Esophagus muscularis mucosa (tissue), 4 donors: ENCODE data around the gene ERC2.

Source experiments
- EP300 ChIP-seq: sonication (generic); formaldehyde crosslinking; IDR thresholded peaks from one replicate; pipeline ENCODE4 v1.6.1; 2017; ENCODE audit warnings: antibody characterized with exemption
- POLR2A ChIP-seq: fragments of 450-650 bp; IDR thresholded peaks from one replicate; pipeline ENCODE4 v1.6.1; 2017; ENCODE audit warnings: antibody characterized with exemption, moderate library complexity, mild to moderate bottlenecking, low read depth
- POLR2AphosphoS5 ChIP-seq, 2 donors: sonication (generic); formaldehyde crosslinking; IDR thresholded peaks; one replicate each; pipeline ENCODE4 v1.6.1; 2017; ENCODE audit warnings: antibody characterized with exemption in 2 of 2
- TF ChIP-seq, protein P1 (sequence below), 3 experiments: fragments of 200-600 bp in 2 of 3; fragments of 450-650 bp in 1 of 3; sonication (generic) in 2 of 3; IDR thresholded peaks; one replicate each; pipeline ENCODE4 v1.5.1; 2017 to 2019; ENCODE audit warnings: antibody characterized with exemption in 3 of 3, mild to moderate bottlenecking in 2 of 3, moderate library complexity in 1 of 3

DNA sequence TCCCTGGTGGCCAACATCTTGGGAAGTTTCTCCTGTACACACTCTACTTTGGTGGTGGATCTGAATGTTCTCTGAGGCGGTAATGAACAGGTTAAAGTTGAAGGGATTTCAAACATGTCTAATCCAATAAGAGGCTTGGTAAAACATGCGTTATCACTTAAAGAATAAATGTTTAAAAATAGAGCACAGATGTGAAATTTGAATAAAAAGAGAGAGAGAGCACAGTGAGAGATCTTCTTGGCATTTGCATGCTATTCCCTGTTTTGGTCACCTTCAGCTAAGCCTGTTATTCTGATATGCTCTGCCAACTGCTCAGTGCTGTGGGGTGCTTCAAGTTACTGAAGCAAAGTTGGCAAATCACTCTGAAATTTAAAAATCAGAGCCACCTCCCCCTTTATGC lies 743.4 kb downstream of the ERC2 start:
- TF ChIP-seq, protein P1, sequence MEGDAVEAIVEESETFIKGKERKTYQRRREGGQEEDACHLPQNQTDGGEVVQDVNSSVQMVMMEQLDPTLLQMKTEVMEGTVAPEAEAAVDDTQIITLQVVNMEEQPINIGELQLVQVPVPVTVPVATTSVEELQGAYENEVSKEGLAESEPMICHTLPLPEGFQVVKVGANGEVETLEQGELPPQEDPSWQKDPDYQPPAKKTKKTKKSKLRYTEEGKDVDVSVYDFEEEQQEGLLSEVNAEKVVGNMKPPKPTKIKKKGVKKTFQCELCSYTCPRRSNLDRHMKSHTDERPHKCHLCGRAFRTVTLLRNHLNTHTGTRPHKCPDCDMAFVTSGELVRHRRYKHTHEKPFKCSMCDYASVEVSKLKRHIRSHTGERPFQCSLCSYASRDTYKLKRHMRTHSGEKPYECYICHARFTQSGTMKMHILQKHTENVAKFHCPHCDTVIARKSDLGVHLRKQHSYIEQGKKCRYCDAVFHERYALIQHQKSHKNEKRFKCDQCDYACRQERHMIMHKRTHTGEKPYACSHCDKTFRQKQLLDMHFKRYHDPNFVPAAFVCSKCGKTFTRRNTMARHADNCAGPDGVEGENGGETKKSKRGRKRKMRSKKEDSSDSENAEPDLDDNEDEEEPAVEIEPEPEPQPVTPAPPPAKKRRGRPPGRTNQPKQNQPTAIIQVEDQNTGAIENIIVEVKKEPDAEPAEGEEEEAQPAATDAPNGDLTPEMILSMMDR (IDR thresholded peaks at IDR 0.05): no peak
- no peak for TF ChIP-seq POLR2AphosphoS5 (IDR thresholded peaks at IDR 0.05)
- TF ChIP-seq POLR2A: no peak
- TF ChIP-seq EP300: no peak
